Fibroblast of lung (primary cell): ENCODE results near the gene OBSL1.

Experiments used
- CTCF ChIP-seq, 2 donors: IDR thresholded peaks in 1 of 2; conservative IDR thresholded peaks in 1 of 2; 1 replicate in 1 of 2; 2 replicates in 1 of 2; pipeline ENCODE4 v1.5.1; 2011 to 2012; ENCODE audit warnings: low read length in 2 of 2, control low read depth in 1 of 2, inconsistent platforms in 1 of 2, low read depth in 1 of 2, mild to moderate bottlenecking in 1 of 2
- EZH2 ChIP-seq: IDR thresholded peaks from 2 replicates; pipeline ENCODE4 v1.5.1; 2012; ENCODE audit warnings: low read length, control low read depth, mild to moderate bottlenecking; ENCODE audit errors: missing control alignments

GRCh38 chr2:219592736-219593135, 21.4 kb upstream of the OBSL1 start:
- TF ChIP-seq CTCF (conservative IDR thresholded peaks at IDR 0.05 in 1 of 2, IDR thresholded peaks at IDR 0.05 in 1 of 2; ENCODE audit: low read depth in 1 of 2, low read length in 2 of 2) (no peak), EZH2 (no peak)
